Measurements from ENCODE around the gene LENG8.

Gene LENG8

GRCh38 chr19:54470991-54471782 is 22.2 kb downstream of the LENG8 start:
- no peak for TF ChIP-seq REST (IDR thresholded peaks at IDR 0.05; ENCODE audit: low read depth)
- TF ChIP-seq EP300 (IDR thresholded peaks at IDR 0.05; ENCODE audit: borderline replicate concordance), result no peak
- no peak for TF ChIP-seq FOXM1 (IDR thresholded peaks at IDR 0.05; ENCODE audit: borderline replicate concordance, low read depth)
- TF ChIP-seq EGR1 (IDR thresholded peaks at IDR 0.05), result no peak
- no peak for TF ChIP-seq TAF1 (IDR thresholded peaks at IDR 0.05; ENCODE audit: low read depth)
- TF ChIP-seq RAD21 (IDR thresholded peaks at IDR 0.05; ENCODE audit: low read depth), result no peak
- 0 out of 2 replicates have a peak, but pooled peaks have one; percentile 2 for TF ChIP-seq USF1 (IDR thresholded peaks at IDR 0.05)
- TF ChIP-seq MAX (IDR thresholded peaks at IDR 0.05), result peak; percentile 58; the same call in 1 of the 2 replicates
- TF ChIP-seq TEAD4 (IDR thresholded peaks at IDR 0.05), result no peak
- TF ChIP-seq CREB1 (IDR thresholded peaks at IDR 0.05; ENCODE audit: low read depth), result no peak
- no peak; the same call in 1 of the 2 replicates for TF ChIP-seq ZBTB7A (IDR thresholded peaks at IDR 0.05; ENCODE audit: low read depth)
- TF ChIP-seq TCF12 (IDR thresholded peaks at IDR 0.05; ENCODE audit: low read depth), result no peak
- no peak for TF ChIP-seq CEBPB (IDR thresholded peaks at IDR 0.05)
- TF ChIP-seq YY1 (IDR thresholded peaks at IDR 0.05; ENCODE audit: low read depth), result no peak
- no peak for TF ChIP-seq NFIC (IDR thresholded peaks at IDR 0.05)

GRCh38 chr19:54473071-54473891 is 24.3 kb downstream of the LENG8 start, which contains the start of gene CDC42EP5:
CDC42EP5 (minus strand) TSS chr19:54473296; CDS start chr19:54465547, 7,749 bp downstream.
- TF ChIP-seq MAX (IDR thresholded peaks at IDR 0.05), result no peak
- 0 out of 2 replicates have a peak, but pooled peaks have one; percentile 20 for TF ChIP-seq TEAD4 (IDR thresholded peaks at IDR 0.05)

GRCh38 chr19:54473892-54474372 is 24.9 kb downstream of the LENG8 start:
- TF ChIP-seq RAD21 (IDR thresholded peaks at IDR 0.05; ENCODE audit: low read depth) (no peak), EGR1 (IDR thresholded peaks at IDR 0.05) (no peak), TCF12 (IDR thresholded peaks at IDR 0.05; ENCODE audit: low read depth) (no peak), TEAD4 (IDR thresholded peaks at IDR 0.05) (no peak), CEBPB (IDR thresholded peaks at IDR 0.05) (no peak), CREB1 (IDR thresholded peaks at IDR 0.05; ENCODE audit: low read depth) (no peak)

- no peak for TF ChIP-seq CREB1 (IDR thresholded peaks at IDR 0.05; ENCODE audit: low read depth)
- no peak for TF ChIP-seq TCF12 (IDR thresholded peaks at IDR 0.05; ENCODE audit: low read depth)
- no peak for TF ChIP-seq REST (IDR thresholded peaks at IDR 0.05; ENCODE audit: low read depth)
- no peak for TF ChIP-seq ZBTB7A (IDR thresholded peaks at IDR 0.05; ENCODE audit: low read depth)
- no peak for TF ChIP-seq EGR1 (IDR thresholded peaks at IDR 0.05)
- no peak for TF ChIP-seq FOXM1 (IDR thresholded peaks at IDR 0.05; ENCODE audit: borderline replicate concordance, low read depth)
- TF ChIP-seq TEAD4 (IDR thresholded peaks at IDR 0.05), result no peak
- TF ChIP-seq USF1 (IDR thresholded peaks at IDR 0.05), result no peak
- no peak for TF ChIP-seq YY1 (IDR thresholded peaks at IDR 0.05; ENCODE audit: low read depth)
- no peak for TF ChIP-seq MAX (IDR thresholded peaks at IDR 0.05)
- TF ChIP-seq EP300 (IDR thresholded peaks at IDR 0.05; ENCODE audit: borderline replicate concordance), result no peak
- no peak for TF ChIP-seq CEBPB (IDR thresholded peaks at IDR 0.05)
- no peak for TF ChIP-seq NFIC (IDR thresholded peaks at IDR 0.05)
- TF ChIP-seq RAD21 (IDR thresholded peaks at IDR 0.05; ENCODE audit: low read depth), result no peak
- TF ChIP-seq TAF1 (IDR thresholded peaks at IDR 0.05; ENCODE audit: low read depth), result no peak
Observed at GRCh38 chr19:54475706-54476105, 26.7 kb downstream of the LENG8 start.

GRCh38 chr19:54477650-54478049 is 28.7 kb downstream of the LENG8 start:
- no peak for TF ChIP-seq TEAD4 (IDR thresholded peaks at IDR 0.05)
- TF ChIP-seq CREB1 (IDR thresholded peaks at IDR 0.05; ENCODE audit: low read depth), result no peak
- no peak for TF ChIP-seq USF1 (IDR thresholded peaks at IDR 0.05)
- no peak for TF ChIP-seq YY1 (IDR thresholded peaks at IDR 0.05; ENCODE audit: low read depth)
- no peak for TF ChIP-seq CEBPB (IDR thresholded peaks at IDR 0.05)
- no peak for TF ChIP-seq RAD21 (IDR thresholded peaks at IDR 0.05; ENCODE audit: low read depth)
- no peak for TF ChIP-seq FOXM1 (IDR thresholded peaks at IDR 0.05; ENCODE audit: borderline replicate concordance, low read depth)
- TF ChIP-seq EP300 (IDR thresholded peaks at IDR 0.05; ENCODE audit: borderline replicate concordance), result no peak
- TF ChIP-seq TCF12 (IDR thresholded peaks at IDR 0.05; ENCODE audit: low read depth), result no peak
- no peak for TF ChIP-seq NFIC (IDR thresholded peaks at IDR 0.05)
- no peak for TF ChIP-seq EGR1 (IDR thresholded peaks at IDR 0.05)
- no peak for TF ChIP-seq REST (IDR thresholded peaks at IDR 0.05; ENCODE audit: low read depth)
- no peak for TF ChIP-seq MAX (IDR thresholded peaks at IDR 0.05)
